B cell (primary cell): ENCODE results near the gene CACNA1D. TPM values are rescaled to one million over a fixed set of nuclear protein-coding genes. Genes with fewer than 3 reads are reported as not detected.

Source experiments
- ATAC-seq: fragments of 200-7000 bp; cut with Tn5 transposase; one replicate; pipeline ENCODE4 v1.10.0; 2021; ENCODE audit warnings: low read depth, mild to moderate bottlenecking, moderate number of reproducible peaks, moderate library complexity
- CTCF ChIA-PET: fragments of 350-600 bp; sonication (Branson Sonifier 250); formaldehyde crosslinking; loops from one replicate; lab custom pipeline; 2021; ENCODE audit warnings: antibody characterized with exemption, inconsistent platforms; lab: Charles Lee
- POLR2A ChIA-PET: fragments of 350-600 bp; sonication (Branson Sonifier 250); formaldehyde crosslinking; loops from one replicate; lab custom pipeline; 2021; ENCODE audit warnings: antibody characterized with exemption; lab: Charles Lee
- DNase-seq: peaks from one replicate; pipeline ENCODE4 v3.0.0; 2013
- H2AFZ ChIP-seq: 2 replicates; pipeline ENCODE4 v1.6.1; 2012; ENCODE audit warnings: mild to moderate bottlenecking, low read depth, low read length; ENCODE audit not compliant: insufficient read depth, poor library complexity, severe bottlenecking
- H3K27ac ChIP-seq, 2 donors: 1 replicate in 1 of 2; 2 replicates in 1 of 2; pipeline ENCODE4 v1.5.1; 2012 to 2013; ENCODE audit warnings: low read length in 2 of 2, mild to moderate bottlenecking in 2 of 2, moderate library complexity in 1 of 2
- H3K27me3 ChIP-seq, 4 experiments: fragments of 200-600 bp in 1 of 4; sonication (generic) in 1 of 4; replicated peaks in 1 of 4; 1 replicate in 2 of 4; 2 replicates in 2 of 4; pipeline versions ENCODE4 v1.6.1 to v1.7.0; 2013 to 2016; ENCODE audit warnings: low read length in 3 of 4, mild to moderate bottlenecking in 2 of 4, mixed read lengths in 1 of 4, moderate library complexity in 1 of 4; ENCODE audit not compliant: insufficient read depth in 4 of 4, control insufficient read depth in 3 of 4; ENCODE audit errors: control extremely low read depth in 1 of 4
- H3K36me3 ChIP-seq, 2 experiments: replicated peaks in 1 of 2; 1 replicate in 1 of 2; 2 replicates in 1 of 2; pipeline versions ENCODE4 v1.6.1 to v1.7.1; 2013; ENCODE audit warnings: low read length in 1 of 2; ENCODE audit not compliant: insufficient read depth in 2 of 2, control insufficient read depth in 1 of 2; ENCODE audit errors: control extremely low read depth in 1 of 2, extremely low read depth in 1 of 2
- H3K4me1 ChIP-seq, 2 donors: fragments of 200-600 bp in 1 of 2; sonication (generic) in 1 of 2; 1 replicate in 1 of 2; 2 replicates in 1 of 2; pipeline versions ENCODE4 v1.5.1 to v1.6.1; 2013 to 2017; ENCODE audit warnings: low read length in 2 of 2; ENCODE audit not compliant: control insufficient read depth in 2 of 2, insufficient read depth in 2 of 2
- H3K4me2 ChIP-seq: replicated peaks from 2 replicates; pipeline ENCODE3; 2012; ENCODE audit warnings: mild to moderate bottlenecking, low read depth, low read length; ENCODE audit not compliant: poor library complexity, severe bottlenecking
- H3K4me3 ChIP-seq, 5 experiments: fragments of 200-600 bp in 1 of 5; sonication (generic) in 1 of 5; 1 replicate in 3 of 5; 2 replicates in 2 of 5; pipeline versions ENCODE4 v1.5.1 to v1.7.0; 2011 to 2016; ENCODE audit warnings: low read length in 4 of 5, mild to moderate bottlenecking in 4 of 5, low read depth in 2 of 5, control low read depth in 1 of 5, moderate library complexity in 1 of 5; ENCODE audit not compliant: insufficient read depth in 1 of 5; ENCODE audit errors: control extremely low read depth in 1 of 5, extremely low read depth in 1 of 5
- H3K79me2 ChIP-seq: fragments of 200-600 bp; sonication (generic); one replicate; pipeline ENCODE4 v1.6.0; 2016; ENCODE audit warnings: low read length; ENCODE audit not compliant: control insufficient read depth, insufficient read depth
- H3K9ac ChIP-seq: fragments of 200-600 bp; sonication (generic); 2 replicates; pipeline ENCODE4 v1.6.1; 2017; ENCODE audit warnings: mild to moderate bottlenecking, low read length, moderate library complexity
- H3K9me3 ChIP-seq, 3 donors: one replicate each; pipeline versions ENCODE4 v1.6.1 to v1.7.1; 2013; ENCODE audit warnings: low read length in 2 of 3; ENCODE audit not compliant: control insufficient read depth in 2 of 3, insufficient read depth in 1 of 3; ENCODE audit errors: control extremely low read depth in 1 of 3
- H4K20me1 ChIP-seq: 2 replicates; pipeline ENCODE4 v1.6.0; 2012; ENCODE audit warnings: mild to moderate bottlenecking, low read length; ENCODE audit not compliant: insufficient read depth, control insufficient read depth, poor library complexity, severe bottlenecking
- H3K27ac Mint-ChIP-seq: one replicate; pipeline ENCODE4 v1.8.0; 2021; ENCODE audit warnings: mixed read lengths
- H3K27me3 Mint-ChIP-seq: one replicate; pipeline ENCODE4 v1.8.0; 2021; ENCODE audit warnings: mixed read lengths
- H3K4me1 Mint-ChIP-seq: one replicate; pipeline ENCODE4 v1.8.0; 2021; ENCODE audit warnings: mixed read lengths
- H3K4me3 Mint-ChIP-seq: one replicate; pipeline ENCODE4 v1.8.0; 2021; ENCODE audit warnings: mixed read lengths
- H3K9me3 Mint-ChIP-seq: one replicate; pipeline ENCODE4 v1.8.0; 2022; ENCODE audit warnings: mixed read lengths; ENCODE audit not compliant: insufficient read depth
- CTCF ChIP-seq: fragments of 200-600 bp; IDR thresholded peaks from one replicate; pipeline ENCODE4 v1.8.0; 2022; ENCODE audit warnings: antibody characterized with exemption, mild to moderate bottlenecking
- EZH2 ChIP-seq: IDR thresholded peaks from 2 replicates; pipeline ENCODE4 v1.6.1; 2012; ENCODE audit warnings: borderline replicate concordance, low read depth, mild to moderate bottlenecking, moderate library complexity, low read length; ENCODE audit not compliant: insufficient read depth, poor library complexity, severe bottlenecking
- WGBS: methylation state at CpG from one replicate; pipeline ENCODE4 v1.1.5; 2013; ENCODE audit warnings: missing lambda C conversion rate; ENCODE audit not compliant: insufficient coverage; 5-methylcytosine and 5-hydroxymethylcytosine counted together
- intact Hi-C: fragments of 100-400 bp; cut with micrococcal nuclease; formaldehyde crosslinking; loops from one replicate; pipeline ENCODE4 v1.10.0; 2022
- polyA plus RNA-seq: library from polyadenylated mRNA; depleted of rRNA; stranded (reverse); fragments of >200 nt; gene quantifications from 2 replicates; pipeline ENCODE4 v1.2.3, GENCODE V29; 2012
- total RNA-seq, 2 donors: library from RNA; stranded (reverse); fragments of 120-200 nt in 1 of 2; gene quantifications; 1 replicate in 1 of 2; 2 replicates in 1 of 2; pipeline versions ENCODE4 v1.2.3 to v1.2.4, GENCODE V29; 2013 to 2022

CACNA1D gene
- total and polyA plus RNA-seq, 2 donors (not counting 1 experiment from before 2014, with no cell fraction given), result 0.06 to 0.07 TPM

DNA sequence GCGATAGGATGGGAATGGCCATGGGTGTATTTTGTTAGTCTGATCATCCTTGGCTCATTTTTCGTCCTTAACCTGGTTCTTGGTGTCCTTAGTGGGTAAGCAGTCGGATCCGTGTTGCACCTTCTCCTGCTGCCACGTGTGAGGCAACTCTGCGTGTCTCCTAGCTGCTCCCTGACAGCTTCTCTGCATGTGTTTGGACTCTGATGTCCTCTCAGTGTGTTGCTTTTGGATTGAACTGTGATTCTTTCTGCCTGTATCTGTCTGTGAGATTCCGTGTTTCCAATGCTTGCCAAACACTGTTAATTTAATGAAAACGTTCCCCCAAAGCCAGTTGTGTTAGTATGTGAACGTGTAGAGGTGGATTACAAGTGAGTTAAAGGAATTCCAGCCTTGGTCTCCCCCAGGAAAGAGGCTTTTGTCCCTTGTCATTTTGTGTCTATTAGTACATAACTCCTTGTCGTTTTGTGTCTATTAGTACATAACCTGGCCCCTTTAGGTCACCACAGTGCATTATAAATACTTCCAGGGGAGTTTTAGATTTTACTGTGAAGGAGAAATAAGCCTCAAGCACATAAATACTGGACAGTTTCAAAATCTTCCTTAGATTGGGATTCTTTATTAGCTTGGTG is 179.4 kb downstream of the CACNA1D start:
- intact Hi-C loops, result no loop called here
- H3K9ac ChIP-seq, result no peak overlapping the region
- H3K4me2 ChIP-seq, result no peak overlapping the region
- no peaks in the 10 kb centered on the region for H3K36me3 ChIP-seq
- Mint-ChIP-seq H3K9me3 (no peaks in the 10 kb centered on the region), H3K4me1 (no peaks in the 10 kb centered on the region), H3K4me3 (no peak overlapping the region), H3K27ac (no peak overlapping the region), H3K27me3 (peaks cover 3% of the 10 kb centered on the region)
- WGBS, result 95% methylated on average over 7 of the region's 10 CpGs
- ATAC-seq, result no peak
- H3K79me2 ChIP-seq, result no peaks in the 10 kb centered on the region
- TF ChIP-seq CTCF, result no peak
- no peak for TF ChIP-seq EZH2
- ChIA-PET POLR2A (no interaction called here), CTCF (no interaction called here)
- H3K27me3 ChIP-seq, result peaks cover 0 to 2% (median 0%) of the 10 kb centered on the region in 4 experiments
- no peaks in the 10 kb centered on the region for H3K9me3 ChIP-seq
- H2AFZ ChIP-seq, result no peak overlapping the region
- no peak for DNase-seq
- H3K4me3 ChIP-seq, result no peak overlapping the region
- H4K20me1 ChIP-seq, result no peaks in the 10 kb centered on the region
- no peak overlapping the region for H3K27ac ChIP-seq
- no peaks in the 10 kb centered on the region for H3K4me1 ChIP-seq

GRCh38 chr3:53674582-53674981 is 180.2 kb downstream of the CACNA1D start:
- WGBS, result no CpG with 5 or more reads among the region's 8 CpGs
- Histone ChIP-seq H2AFZ (no peak overlapping the region), H3K27ac (no peak overlapping the region), H3K9ac (no peak overlapping the region), H3K36me3 (no peaks in the 10 kb centered on the region), H3K9me3 (no peaks in the 10 kb centered on the region), H4K20me1 (no peaks in the 10 kb centered on the region), H3K79me2 (no peaks in the 10 kb centered on the region), H3K4me2 (no peak overlapping the region), H3K4me1 (no peaks in the 10 kb centered on the region), H3K4me3 (no peak overlapping the region), H3K27me3 (peaks cover 0 to 2% (median 0%) of the 10 kb centered on the region in 4 experiments)
- DNase-seq, result no peak
- ChIA-PET POLR2A (no interaction called here), CTCF (no interaction called here)
- Mint-ChIP-seq H3K9me3 (no peaks in the 10 kb centered on the region), H3K4me3 (no peak overlapping the region), H3K27me3 (peaks cover 3% of the 10 kb centered on the region), H3K27ac (no peak overlapping the region), H3K4me1 (no peaks in the 10 kb centered on the region)
- intact Hi-C loops, result no loop called here
- no peak for ATAC-seq
- TF ChIP-seq CTCF (no peak), EZH2 (no peak)
